DLD1 (cell line): ENCODE results near the gene SLC8A2.

Source experiments
- in situ Hi-C: cut with HindIII; loops from 2 replicates; pipeline ENCODE4 v1.10.0; 2017; ENCODE audit warnings: low sequenced_read_pairs

The SLC8A2 gene

GRCh38 chr19:47461876-47462275 lies 9.8 kb downstream of the SLC8A2 start:
- in situ Hi-C loops, result no loop called here

- in situ Hi-C loops, result no loop called here
These were observed 12.2 kb downstream of the SLC8A2 start for GRCh38 chr19:47459477-47459876.

- in situ Hi-C loops, result no loop called here
These were observed 13.0 kb downstream of the SLC8A2 start for GRCh38 chr19:47458672-47459071.

GRCh38 chr19:47456721-47457474 lies 14.8 kb downstream of the SLC8A2 start:
- in situ Hi-C loops, result no loop called here

GRCh38 chr19:47450478-47450877 lies 21.2 kb downstream of the SLC8A2 start:
- in situ Hi-C loops, result no loop called here

- in situ Hi-C loops, result no loop called here
These were observed 23.3 kb downstream of the SLC8A2 start for GRCh38 chr19:47448360-47448727.

GRCh38 chr19:47447470-47448359 lies 24.0 kb downstream of the SLC8A2 start:
- in situ Hi-C loops, result no loop called here

- in situ Hi-C loops, result no loop called here
These were observed 24.9 kb downstream of the SLC8A2 start for GRCh38 chr19:47446534-47447469.

- in situ Hi-C loops, result no loop called here
These were observed 25.7 kb downstream of the SLC8A2 start for GRCh38 chr19:47445937-47446402.

- in situ Hi-C loops, result no loop called here
These were observed 26.2 kb downstream of the SLC8A2 start for GRCh38 chr19:47445527-47445926.

- in situ Hi-C loops, result no loop called here
These were observed 27.3 kb downstream of the SLC8A2 start for GRCh38 chr19:47444388-47444821.

- in situ Hi-C loops, result no loop called here
These were observed 28.4 kb downstream of the SLC8A2 start for GRCh38 chr19:47443331-47443730.

GRCh38 chr19:47438793-47439220 lies 32.9 kb downstream of the SLC8A2 start:
- in situ Hi-C loops, result no loop called here

- in situ Hi-C loops, result no loop called here
These were observed 34.2 kb downstream of the SLC8A2 start for GRCh38 chr19:47437500-47437899.

GRCh38 chr19:47436712-47437401 lies 34.8 kb downstream of the SLC8A2 start:
- in situ Hi-C loops, result no loop called here

GRCh38 chr19:47435883-47436417 lies 35.7 kb downstream of the SLC8A2 start:
- in situ Hi-C loops, result no loop called here

- in situ Hi-C loops, result no loop called here
These were observed 36.5 kb downstream of the SLC8A2 start for GRCh38 chr19:47435196-47435595.

- in situ Hi-C loops, result no loop called here
These were observed 37.6 kb downstream of the SLC8A2 start for GRCh38 chr19:47434088-47434487.

GRCh38 chr19:47433121-47433520 lies 38.6 kb downstream of the SLC8A2 start:
- in situ Hi-C loops, result no loop called here

- in situ Hi-C loops, result no loop called here
These were observed 39.2 kb downstream of the SLC8A2 start for GRCh38 chr19:47432499-47432898.
